Measurements from ENCODE around the gene SPON2. TPM values are rescaled to one million over a fixed set of nuclear protein-coding genes. Genes with fewer than 3 reads are reported as not detected.

SPON2 gene
- total and polyA plus RNA-seq, 8 donors, result 7.7 to 94.2 (median 21.7) TPM

GRCh38 chr4:1218634-1219565 lies 46.5 kb upstream of the SPON2 start:
- Histone ChIP-seq H3K4me1 (peaks cover 3 to 43% of the 10 kb centered on the region in 2 donors), H3K27me3 (no peaks in the 10 kb centered on the region), H3K27ac (peak overlapping the region; percentile 4 to 28), H3K9me3 (no peaks in the 10 kb centered on the region), H3K36me3 (peaks cover 0 to 76% of the 10 kb centered on the region in 2 donors), H3K4me3 (no peak overlapping the region)
- TF ChIP-seq CTCF (IDR thresholded peaks at IDR 0.05), result no peak
- ATAC-seq (no peak), DNase-seq (peak in 1 of 4 donors; percentile 53)
- intact Hi-C loops (cut with DNase I), result no loop called here

- no peak for ATAC-seq
- TF ChIP-seq CTCF (IDR thresholded peaks at IDR 0.05), result no peak
- Histone ChIP-seq H3K4me1 (peaks cover 6 to 43% of the 10 kb centered on the region in 2 donors), H3K9me3 (no peaks in the 10 kb centered on the region), H3K4me3 (no peak overlapping the region), H3K36me3 (peaks cover 0 to 76% of the 10 kb centered on the region in 2 donors), H3K27ac (peak overlapping the region; percentile 47 to 69), H3K27me3 (no peaks in the 10 kb centered on the region)
- no peak for DNase-seq
- intact Hi-C loops (cut with DNase I), result no loop called here
These were observed 45.0 kb upstream of the SPON2 start for GRCh38 chr4:1217366-1217765.

GRCh38 chr4:1216869-1217294 lies 44.5 kb upstream of the SPON2 start:
- no peaks in the 10 kb centered on the region for H3K9me3 ChIP-seq
- ATAC-seq (no peak), DNase-seq (peak in 2 of 4 donors; percentile 30 to 88)
- no peak overlapping the region for H3K4me3 ChIP-seq
- intact Hi-C loops (cut with DNase I), result no loop called here
- H3K4me1 ChIP-seq, result peaks cover 11 to 46% of the 10 kb centered on the region in 2 donors
- H3K27ac ChIP-seq, result peak overlapping the region; percentile 47 to 69
- no peaks in the 10 kb centered on the region for H3K27me3 ChIP-seq
- peak in 1 of 2 donors; percentile 44 for TF ChIP-seq CTCF (IDR thresholded peaks at IDR 0.05)
- peaks cover 0 to 76% of the 10 kb centered on the region in 2 donors for H3K36me3 ChIP-seq

GRCh38 chr4:1216076-1216614 lies 43.8 kb upstream of the SPON2 start:
- Histone ChIP-seq H3K36me3 (peaks cover 0 to 76% of the 10 kb centered on the region in 2 donors), H3K4me3 (no peak overlapping the region), H3K9me3 (no peaks in the 10 kb centered on the region), H3K4me1 (peaks cover 16 to 50% of the 10 kb centered on the region in 2 donors), H3K27me3 (no peaks in the 10 kb centered on the region), H3K27ac (peak overlapping the region; percentile 44 to 69)
- intact Hi-C loops (cut with DNase I), result no loop called here
- DNase-seq (no peak), ATAC-seq (no peak)
- no peak for TF ChIP-seq CTCF (IDR thresholded peaks at IDR 0.05)

Measured in left lung (tissue), 10 donors.